Heart left ventricle (tissue), 16 donors: Measurements from ENCODE around the gene PARD3B. TPM values are rescaled to one million over a fixed set of nuclear protein-coding genes. Genes with fewer than 3 reads are reported as not detected.

Experiments
- ATAC-seq, 4 donors: fragments of 200-7000 bp; cut with Tn5 transposase; one replicate each; pipeline ENCODE4 v1.9.1; 2020 to 2022; ENCODE audit warnings: moderate library complexity in 4 of 4, mild to moderate bottlenecking in 3 of 4, moderate number of reproducible peaks in 1 of 4
- DNase-seq, 5 donors: peaks; one replicate each; pipeline ENCODE4 v3.0.0-alpha.2; 2020
- H3K27ac ChIP-seq, 12 donors: fragments of 200-600 bp; sonication (generic) in 4 of 12; one replicate each; pipeline versions ENCODE4 v1.5.0 to v1.8.0; 2016 to 2022; ENCODE audit warnings: mild to moderate bottlenecking in 2 of 12
- H3K27me3 ChIP-seq, 9 donors: fragments of 200-600 bp; sonication (generic) in 2 of 9; one replicate each; pipeline versions ENCODE4 v1.5.1 to v1.8.0; 2016 to 2022; ENCODE audit warnings: mild to moderate bottlenecking in 3 of 9
- H3K36me3 ChIP-seq, 9 donors: fragments of 200-600 bp; sonication (generic) in 2 of 9; one replicate each; pipeline versions ENCODE4 v1.5.0 to v1.8.0; 2018 to 2022; ENCODE audit warnings: mild to moderate bottlenecking in 2 of 9
- H3K4me1 ChIP-seq, 12 donors: fragments of 200-600 bp; sonication (generic) in 4 of 12; one replicate each; pipeline versions ENCODE4 v1.5.0 to v1.8.0; 2016 to 2022; ENCODE audit warnings: mild to moderate bottlenecking in 3 of 12
- H3K4me3 ChIP-seq, 12 donors: fragments of 200-600 bp; sonication (generic) in 4 of 12; one replicate each; pipeline versions ENCODE4 v1.5.0 to v1.8.0; 2017 to 2022; ENCODE audit warnings: mild to moderate bottlenecking in 9 of 12, moderate library complexity in 4 of 12
- H3K9me3 ChIP-seq, 12 donors: fragments of 200-600 bp; sonication (generic) in 4 of 12; one replicate each; pipeline versions ENCODE4 v1.5.0 to v1.8.0; 2016 to 2022; ENCODE audit warnings: mild to moderate bottlenecking in 1 of 12
- CTCF ChIP-seq, 12 donors: fragments of 200-600 bp; sonication (generic) in 4 of 12; IDR thresholded peaks; one replicate each; pipeline versions ENCODE4 v1.5.0 to v1.8.0; 2018 to 2022; ENCODE audit warnings: antibody characterized with exemption in 12 of 12, mild to moderate bottlenecking in 5 of 12
- POLR2A ChIP-seq, 2 donors: fragments of 450-650 bp; IDR thresholded peaks; one replicate each; pipeline ENCODE4 v1.6.1; 2017; ENCODE audit warnings: antibody characterized with exemption in 2 of 2, mild to moderate bottlenecking in 2 of 2, moderate library complexity in 2 of 2
- WGBS, 4 donors: extraction: QIAGEN DNeasy Blood & Tissue Kit in 2 of 4; methylation state at CpG; one replicate each; pipeline versions ENCODE4 v1.1.5 to v1.1.7; 2013 to 2018; 5-methylcytosine and 5-hydroxymethylcytosine counted together
- intact Hi-C, 10 donors: fragments of 100-400 bp; cut with DNase I; formaldehyde crosslinking; loops; one replicate each; pipeline versions ENCODE4 v1.11.1 to v1.14.2; 2022
- polyA plus RNA-seq, 2 donors: library from polyadenylated mRNA; stranded (reverse); fragments of 200-250 nt; gene quantifications; one replicate each; pipeline ENCODE4 v1.2.3, GENCODE V29; 2013
- total RNA-seq, 9 donors: library from RNA; depleted of rRNA in 2 of 9; stranded (reverse); fragments of >200 nt in 2 of 9; fragmentation: NEBNext Ultra II Directional in 3 of 9; extraction: Animal tissue kit (Norgen Biotek cat#: 25700) in 3 of 9; gene quantifications; one replicate each; pipeline versions ENCODE4 v1.1.0 to v1.2.4, GENCODE V29; 2016 to 2023
- donor health status: ischemic (EF 13 %, LVEDD 7.1; RV severe dilation, severe dysfunction).
- donor health status: healthy with polysubstance abuse.
- donor health status: DM: no; HTN: yes; CAD: no.
- donor health status: DM: no; HTN: no; CAD: no.
- donor health status: ischemic (EF 25% LVEDD 6.9; RV normal size, moderate dysfunction).
- donor health status: ischemic (EF 25% LVEDD 5.7; RV mildly dilated, moderate dysfunction).
- donor health status: healthy.
- donor health status: DM: yes; HTN: yes; CAD: no.
- donor health status: ischemic (EF 35%, LVEDD 5.7; RV mildly dilated, moderate dysfunction).
- donor health status: nonischemic (EF 11% LVEDD 7.7; RV severe dilation, severe dysfunction).
- donor health status: DM: yes; HTN: yes; CAD: no.
- donor health status: PGD.
- donor health status: ischemic (EF 29% LVEDD 5.4; RV normal size, mild dysfunction).
- donor health status: nonischemic (EF 23%, LVEDD 6.1; RV moderate dilation, normal function).

The PARD3B gene
- total and polyA plus RNA-seq, 11 donors = 0.71 to 15.1 (median 6.2) TPM

DNA sequence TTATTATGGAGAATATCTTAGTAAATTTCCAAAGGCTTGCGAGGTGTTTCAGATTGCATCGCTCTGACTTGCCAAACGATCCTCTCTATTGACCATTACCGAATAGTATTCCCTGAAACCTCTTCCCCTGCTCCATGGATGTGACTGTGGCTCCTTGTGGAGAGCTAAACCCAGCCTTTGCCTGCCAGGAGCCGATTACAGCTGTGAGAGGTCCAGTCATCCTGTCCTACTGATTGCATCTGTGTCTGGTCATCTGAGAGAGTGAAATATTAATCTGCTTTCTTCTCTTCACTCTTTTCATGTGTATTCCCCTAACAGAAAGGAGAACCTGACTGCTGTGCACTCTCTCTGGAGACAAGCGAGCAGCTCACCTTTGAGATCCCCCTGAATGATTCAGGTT is 613.1 kb downstream of the PARD3B start:
- no peaks in the 10 kb centered on the region for H3K27me3 ChIP-seq
- DNase-seq (no peak), ATAC-seq (no peak)
- 92 to 96% (median 94%) methylated on average over 6 of the region's 6 CpGs for WGBS, 4 donors
- intact Hi-C loops = no loop called here
- no peaks in the 10 kb centered on the region for H3K4me1 ChIP-seq
- no peaks in the 10 kb centered on the region for H3K9me3 ChIP-seq
- no peak overlapping the region for H3K27ac ChIP-seq
- H3K4me3 ChIP-seq = no peak overlapping the region
- H3K36me3 ChIP-seq = no peaks in the 10 kb centered on the region
- TF ChIP-seq CTCF (IDR thresholded peaks at IDR 0.05) = no peak
- no peak for TF ChIP-seq POLR2A (IDR thresholded peaks at IDR 0.05)

DNA sequence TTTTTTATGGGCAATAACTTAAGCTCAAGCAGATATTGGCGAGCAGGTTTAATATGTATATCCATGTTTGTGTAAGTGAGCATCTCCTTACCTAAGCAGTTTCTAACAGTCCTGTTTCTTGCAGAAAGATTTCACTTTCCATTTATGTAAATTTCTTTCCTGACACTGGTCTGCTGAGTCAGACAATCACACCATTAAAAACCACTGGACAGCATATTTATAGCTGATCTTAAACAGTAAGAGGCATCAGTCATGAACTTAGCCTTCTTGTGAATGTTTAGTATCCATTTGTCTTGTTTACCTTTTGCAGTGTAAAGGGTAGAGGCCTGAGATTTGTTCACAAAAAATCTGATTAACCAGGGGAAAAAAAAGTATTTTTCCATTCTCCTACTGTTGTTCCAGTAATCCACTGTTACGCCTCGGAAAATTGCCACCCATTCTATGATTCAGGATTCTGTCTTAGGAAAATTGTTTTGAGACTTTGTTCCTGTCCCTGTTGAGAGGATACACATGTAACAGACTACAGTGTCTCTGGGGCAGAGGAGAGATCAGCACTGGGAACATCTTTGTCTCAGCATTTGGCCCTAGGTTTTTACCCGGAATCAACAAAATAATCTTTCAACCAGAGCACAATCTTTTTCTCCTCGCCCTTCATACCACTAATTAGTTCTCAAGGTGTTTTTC is 616.0 kb downstream of the PARD3B start:
- Histone ChIP-seq H3K4me1 (no peaks in the 10 kb centered on the region), H3K27ac (no peak overlapping the region), H3K9me3 (no peaks in the 10 kb centered on the region), H3K27me3 (no peaks in the 10 kb centered on the region), H3K4me3 (no peak overlapping the region), H3K36me3 (no peaks in the 10 kb centered on the region)
- 68 to 78% (median 75%) methylated on average over 5 of the region's 5 CpGs for WGBS, 4 donors
- no peak for DNase-seq
- intact Hi-C loops = no loop called here
- ATAC-seq = no peak
- TF ChIP-seq CTCF (IDR thresholded peaks at IDR 0.05) = no peak
- TF ChIP-seq POLR2A (IDR thresholded peaks at IDR 0.05) = no peak

- Histone ChIP-seq H3K4me1 (no peaks in the 10 kb centered on the region), H3K27ac (no peak overlapping the region), H3K4me3 (no peak overlapping the region), H3K27me3 (no peaks in the 10 kb centered on the region), H3K9me3 (no peaks in the 10 kb centered on the region), H3K36me3 (no peaks in the 10 kb centered on the region)
- TF ChIP-seq POLR2A (IDR thresholded peaks at IDR 0.05) (no peak), CTCF (IDR thresholded peaks at IDR 0.05) (no peak)
- DNase-seq (peak in 3 of 5 donors; percentile 20 to 33 (median 31)), ATAC-seq (peak in 1 of 4 donors; percentile 24)
- intact Hi-C loops = no loop called here
- WGBS, 4 donors = 53 to 57% (median 55%) methylated on average over 2 of the region's 2 CpGs
These were observed 621.5 kb downstream of the PARD3B start for GRCh38 chr2:205166745-205167144.

DNA sequence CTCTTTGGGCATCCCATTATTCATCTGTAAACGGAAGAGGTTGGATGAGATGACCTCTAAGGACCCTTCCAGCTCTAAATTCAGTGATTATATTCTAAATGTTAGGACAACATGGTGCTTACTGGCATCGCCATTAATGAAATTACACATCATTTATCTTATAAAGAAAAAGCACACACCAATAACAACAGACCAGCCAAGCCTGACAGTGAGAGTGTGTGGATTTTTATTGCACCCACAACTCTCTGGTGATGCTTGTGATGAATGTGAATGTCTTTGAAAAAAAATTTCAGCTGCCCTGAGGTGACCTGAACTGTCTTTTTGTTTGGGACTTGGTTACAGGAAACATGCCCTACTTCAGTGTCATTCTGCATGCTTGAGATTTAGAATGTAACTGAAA is 623.7 kb downstream of the PARD3B start:
- no peaks in the 10 kb centered on the region for H3K27me3 ChIP-seq
- ATAC-seq (no peak), DNase-seq (no peak)
- no peaks in the 10 kb centered on the region for H3K4me1 ChIP-seq
- WGBS, 4 donors = 94 to 100% (median 99%) methylated on average over 2 of the region's 2 CpGs
- H3K4me3 ChIP-seq = no peak overlapping the region
- TF ChIP-seq CTCF (IDR thresholded peaks at IDR 0.05) (no peak), POLR2A (IDR thresholded peaks at IDR 0.05) (no peak)
- intact Hi-C loops = no loop called here
- no peaks in the 10 kb centered on the region for H3K36me3 ChIP-seq
- H3K27ac ChIP-seq = no peak overlapping the region
- H3K9me3 ChIP-seq = no peaks in the 10 kb centered on the region
